HG03066 (cell line): Measurements from ENCODE around the gene SPACA7.
"Not testable (repeated sequence)": the region's sequence is repeated elsewhere in the genome, so short reads cannot be mapped to it uniquely, and the experiment has no call there.

Experiments
- ATAC-seq: cut with Tn5 transposase; IDR thresholded peaks from one replicate; pipeline ENCODE4 v1.9.1; 2021; ENCODE audit warnings: low read depth; ENCODE audit not compliant: unreplicated experiment

The SPACA7 gene

GRCh38 chr13:112349681-112350080, 26.5 kb upstream of the SPACA7 start:
- ATAC-seq, result no peak

DNA sequence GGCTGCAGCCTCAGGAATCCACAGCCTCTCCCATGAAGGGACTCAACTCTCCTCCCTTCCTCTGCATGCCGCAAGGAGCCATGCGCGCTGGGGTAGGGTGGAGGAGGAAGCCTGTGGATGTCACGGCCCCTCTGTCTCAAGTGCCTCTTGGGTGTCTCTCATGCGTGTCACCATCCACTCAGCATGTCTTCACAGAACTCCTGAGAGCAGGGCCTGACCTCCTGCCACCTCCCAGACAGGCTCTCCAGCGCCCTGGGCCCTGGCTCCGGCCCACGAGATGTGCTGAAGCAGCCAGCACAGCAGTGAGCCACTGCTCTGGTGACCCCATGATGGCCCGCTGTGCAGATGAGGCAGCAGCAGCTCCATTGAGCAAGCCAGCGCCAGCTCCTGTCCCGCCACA, 25.9 kb upstream of the SPACA7 start:
- ATAC-seq, result no peak

DNA sequence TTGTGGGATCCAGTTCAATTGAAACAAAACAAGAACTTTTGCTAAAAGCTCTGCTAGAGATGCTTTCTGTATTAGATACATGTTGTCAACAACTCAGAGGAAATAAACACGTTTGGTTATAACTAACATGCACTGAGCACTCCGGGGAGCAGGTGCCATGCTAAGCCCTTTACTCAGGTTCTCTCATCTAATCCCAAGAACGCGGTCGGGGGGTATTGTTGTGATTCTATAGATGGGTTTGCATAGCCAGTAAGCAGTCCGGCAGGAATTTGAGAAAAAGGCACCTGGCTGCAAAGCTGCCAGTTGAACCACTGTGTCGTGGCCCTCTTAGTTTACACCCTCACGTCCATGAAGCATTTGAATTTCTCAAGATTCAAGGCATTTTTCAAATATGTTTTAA, 24.3 kb upstream of the SPACA7 start:
- no peak for ATAC-seq

DNA sequence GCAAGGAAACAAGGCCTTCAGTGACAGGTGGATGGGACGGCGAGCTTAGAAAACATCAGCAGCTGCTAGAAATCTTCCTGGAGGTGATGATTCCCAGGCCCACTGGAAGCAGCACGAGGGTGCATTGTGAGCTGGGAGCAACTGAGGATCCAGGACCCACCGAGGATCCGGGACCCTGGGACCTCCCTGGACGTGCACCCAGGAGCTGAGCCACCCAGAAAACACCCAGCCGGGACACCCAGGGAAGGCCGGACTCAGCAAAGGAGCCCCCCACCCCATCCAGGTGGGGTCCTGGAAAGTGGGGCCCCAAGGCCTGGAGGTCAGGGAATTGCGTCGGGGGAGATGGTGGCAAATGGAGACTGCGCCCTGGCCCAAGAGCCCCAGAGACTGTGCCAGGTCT, 22.3 kb upstream of the SPACA7 start:
- no peak for ATAC-seq

DNA sequence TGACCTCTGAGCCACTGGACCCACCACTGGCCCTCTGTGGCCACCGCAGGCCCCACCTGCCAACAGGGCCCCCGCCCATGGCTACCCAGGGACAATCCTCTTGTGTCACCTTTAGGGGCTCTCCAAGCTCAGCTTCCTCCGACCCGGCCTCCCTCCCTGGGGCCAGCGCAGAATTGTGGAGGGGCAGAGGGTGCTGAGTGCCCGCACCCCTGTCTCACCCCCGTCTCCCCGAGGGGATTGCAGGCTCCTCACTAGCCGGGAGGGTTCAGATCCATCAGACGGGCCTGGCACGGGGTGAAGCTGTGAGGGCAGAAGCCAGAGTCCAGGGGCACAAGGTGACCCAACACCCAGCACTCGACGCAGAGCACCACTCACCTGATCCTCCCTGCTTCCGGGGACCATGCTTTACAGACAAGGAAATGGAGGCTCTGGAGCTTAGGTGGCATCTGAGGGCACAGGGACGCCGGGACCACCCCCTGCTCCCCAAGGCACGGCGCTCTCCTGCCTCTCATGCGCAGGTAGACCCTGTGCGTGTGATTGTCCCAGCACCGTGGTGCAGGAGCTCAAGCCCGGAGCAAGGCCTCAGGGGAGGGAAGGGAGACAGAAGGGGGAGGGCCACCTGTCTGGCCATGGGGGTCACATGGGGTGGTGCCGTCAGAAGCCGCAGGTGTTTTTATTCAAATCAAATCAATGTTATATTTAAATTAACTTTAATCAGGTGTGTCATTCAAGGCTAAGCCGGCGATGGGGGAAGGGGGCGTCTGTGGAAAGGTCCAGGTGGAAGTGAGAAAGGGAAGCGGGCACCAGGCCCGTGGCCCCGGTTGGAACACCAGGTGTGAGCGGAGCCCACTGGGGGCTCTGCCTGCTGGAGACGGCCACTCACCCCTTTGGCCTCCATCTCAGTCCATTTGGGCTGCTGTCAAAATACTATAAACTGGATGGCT, 21.6 kb upstream of the SPACA7 start:
- ATAC-seq, result no peak

DNA sequence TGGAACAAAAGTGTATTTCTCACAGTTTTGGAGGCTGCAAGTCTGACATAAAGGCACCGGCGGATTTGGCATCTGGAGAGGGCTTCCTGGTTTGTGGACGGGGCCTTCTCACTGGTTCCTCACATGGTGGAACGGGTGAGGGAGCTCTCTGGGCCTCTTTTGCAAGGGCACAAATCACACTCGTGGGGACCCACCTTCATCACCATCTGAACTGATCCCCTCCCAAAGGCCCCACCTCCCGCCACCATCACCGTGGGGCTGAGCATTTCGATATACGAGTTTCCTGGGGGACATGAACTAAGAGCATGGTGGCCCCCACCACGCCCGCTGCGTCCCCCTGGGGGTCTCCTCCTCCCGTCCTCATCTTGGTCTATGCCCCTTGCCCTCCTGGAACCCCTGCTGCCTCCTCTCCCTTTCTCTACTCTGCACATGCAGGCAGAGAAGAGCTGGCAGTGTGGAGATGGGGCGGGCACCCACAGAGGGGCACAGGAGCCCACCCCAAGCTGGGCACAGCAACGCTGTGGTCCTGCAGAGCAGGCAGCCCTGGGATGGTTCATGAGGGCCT, 20.8 kb upstream of the SPACA7 start:
- no peak for ATAC-seq

DNA sequence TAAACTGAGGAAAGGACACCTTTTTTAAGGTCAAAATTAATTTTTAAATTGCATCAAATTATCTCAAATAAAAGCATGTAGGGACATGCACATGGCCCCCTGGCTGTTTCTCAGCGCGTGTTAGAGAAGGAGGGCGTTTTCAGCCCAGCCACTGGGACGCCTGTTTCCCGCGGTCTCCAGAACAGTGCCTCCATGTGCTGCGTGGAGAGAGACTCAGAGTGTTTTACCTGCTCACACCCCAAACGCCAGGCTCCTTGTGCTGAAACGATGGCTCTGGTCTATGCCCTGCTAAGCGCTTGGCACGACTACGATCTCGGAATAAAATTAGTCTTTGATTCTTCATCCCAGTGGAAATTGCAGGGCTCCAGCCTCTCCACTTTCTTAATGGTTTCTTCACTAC, 20.0 kb upstream of the SPACA7 start:
- no peak for ATAC-seq

GRCh38 chr13:112358156-112358555, 18.0 kb upstream of the SPACA7 start:
- ATAC-seq, result no peak

GRCh38 chr13:112362021-112362420, 14.1 kb upstream of the SPACA7 start:
- ATAC-seq, result no peak

DNA sequence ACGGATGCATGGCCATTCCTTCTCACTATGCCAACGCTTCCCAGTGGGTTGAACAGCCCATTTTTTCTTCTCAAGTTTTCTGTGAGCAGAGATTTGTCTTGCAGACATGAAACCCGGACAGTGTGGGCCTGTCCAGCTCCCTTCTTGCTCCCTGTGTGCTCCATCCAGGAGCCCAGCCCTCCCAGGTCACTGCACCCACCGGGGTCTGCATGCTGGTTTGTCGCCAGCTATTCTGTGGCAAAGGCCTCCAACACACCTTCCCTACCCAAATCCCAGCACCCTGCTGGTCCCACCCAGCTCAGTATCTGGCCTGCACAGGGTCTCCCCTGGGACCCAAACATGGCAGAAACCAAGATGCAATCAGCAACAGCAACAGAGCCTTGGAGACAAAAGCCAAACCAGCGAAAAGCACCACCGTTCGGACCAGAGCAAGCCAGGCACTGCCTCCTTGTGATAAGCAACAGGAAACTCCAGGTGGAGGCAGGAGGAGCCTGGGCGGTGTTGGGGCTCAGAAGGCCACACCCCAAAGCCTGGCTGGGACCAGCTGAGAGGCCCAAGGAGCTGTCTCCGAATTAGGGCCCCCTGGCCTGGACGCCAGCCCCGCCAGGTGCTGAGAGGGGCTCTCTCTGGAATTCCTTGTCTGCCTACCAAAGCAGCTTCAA, 12.2 kb upstream of the SPACA7 start:
- no peak for ATAC-seq

GRCh38 chr13:112366907-112367646, 9.1 kb upstream of the SPACA7 start:
- no peak for ATAC-seq

DNA sequence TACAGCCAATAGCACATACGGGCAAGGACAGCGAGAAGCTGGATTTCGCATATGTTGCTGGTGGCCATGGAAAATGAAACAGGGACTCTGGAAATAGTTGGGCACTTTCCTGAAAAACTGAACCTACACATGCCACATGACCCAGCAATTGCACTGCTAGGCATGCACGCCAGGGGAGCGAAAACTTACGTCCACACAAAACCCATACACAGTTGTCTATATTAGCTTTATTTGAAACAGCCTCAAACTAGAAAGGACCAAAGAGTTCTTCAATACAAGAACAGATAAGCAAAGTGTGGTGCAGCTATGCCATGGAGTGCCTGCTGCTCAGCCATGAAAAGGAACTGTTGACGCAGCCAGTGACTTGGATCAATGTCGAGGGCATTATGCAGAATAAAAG, 7.3 kb upstream of the SPACA7 start:
- no peak for ATAC-seq

GRCh38 chr13:112370311-112370710, 5.8 kb upstream of the SPACA7 start:
- no peak for ATAC-seq

GRCh38 chr13:112374271-112374670, 1.9 kb upstream of the SPACA7 start:
- ATAC-seq, result no peak

GRCh38 chr13:112391746-112392145, 15.6 kb downstream of the SPACA7 start:
- no peak for ATAC-seq

DNA sequence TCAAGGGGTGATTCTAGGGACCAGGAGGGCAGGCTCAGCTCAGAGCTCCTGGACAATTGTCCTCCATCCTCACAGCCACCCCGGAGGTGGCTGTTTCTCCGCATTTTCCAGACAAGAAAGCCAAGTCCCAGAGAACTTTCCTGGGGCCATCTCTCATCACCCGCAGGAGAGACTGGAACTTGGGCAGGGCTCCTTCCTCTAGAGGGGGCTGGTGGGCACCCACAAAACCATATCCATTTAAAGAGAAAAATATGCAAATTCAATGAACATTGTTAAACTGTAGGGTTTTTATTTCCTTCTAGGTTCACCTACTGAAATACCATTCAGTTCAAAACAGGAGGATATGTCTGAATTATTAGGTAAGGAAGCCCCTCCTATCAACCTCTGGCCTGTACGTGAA, 16.6 kb downstream of the SPACA7 start:
- ATAC-seq, result no peak

DNA sequence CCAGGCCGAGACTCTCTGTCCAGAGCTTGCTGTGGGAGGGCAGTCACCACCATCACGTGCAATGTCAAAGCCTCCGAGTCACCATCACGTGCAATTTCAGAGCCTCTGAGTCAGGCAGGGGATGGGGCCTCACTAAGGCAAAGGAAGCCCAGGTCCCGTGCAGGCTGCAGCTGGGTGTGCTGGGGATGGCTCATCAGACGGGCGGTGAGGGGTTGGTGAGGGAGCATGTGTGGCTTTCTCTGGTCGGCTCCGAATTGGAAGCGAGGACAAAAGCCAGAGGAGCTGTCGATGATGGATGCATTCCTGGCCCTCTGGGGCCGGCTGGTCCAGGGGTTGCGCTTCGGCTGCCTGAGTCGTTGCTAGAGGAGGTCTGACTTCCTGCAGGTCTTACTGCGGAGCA, 18.9 kb downstream of the SPACA7 start:
- ATAC-seq, result not testable (repeated sequence)

GRCh38 chr13:112395941-112396340, 19.8 kb downstream of the SPACA7 start:
- ATAC-seq, result not testable (repeated sequence)

GRCh38 chr13:112397108-112397507, 21.0 kb downstream of the SPACA7 start:
- no peak for ATAC-seq

DNA sequence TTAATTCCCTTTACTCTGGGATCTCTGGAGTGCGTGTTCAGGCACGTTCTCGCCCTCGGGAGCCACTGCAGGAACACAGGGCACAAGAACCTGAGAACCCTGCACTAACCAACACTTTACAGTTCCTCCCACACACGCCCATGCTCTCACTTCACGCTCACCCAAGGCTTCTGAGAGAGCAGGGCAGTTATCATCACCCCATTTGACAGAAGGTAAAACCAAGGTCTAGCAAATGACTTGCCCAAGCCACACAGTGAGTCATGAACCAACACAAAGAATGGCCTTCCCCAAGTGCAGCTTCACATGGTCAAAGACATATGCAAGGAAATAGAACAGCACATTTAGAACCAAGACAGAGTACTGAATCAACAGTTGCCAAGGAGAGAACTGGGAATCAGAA, 22.2 kb downstream of the SPACA7 start:
- ATAC-seq, result not testable (repeated sequence)

- ATAC-seq, result not testable (repeated sequence)
Measured at GRCh38 chr13:112409828-112410227, 33.7 kb downstream of the SPACA7 start.
